Measurements from ENCODE around the gene ZNF10. TPM values are rescaled to one million over a fixed set of nuclear protein-coding genes. Genes with fewer than 3 reads are reported as not detected.

Gene ZNF10
- total and polyA plus RNA-seq, 2 donors (not counting 1 experiment from before 2014, with no cell fraction given) = 3.7 to 12.1 TPM

- peaks cover 5% of the 10 kb centered on the region for H3K36me3 ChIP-seq (ENCODE audit: control insufficient read depth, insufficient read depth, low read length)
- no peaks in the 10 kb centered on the region for H4K20me1 ChIP-seq (ENCODE audit: control insufficient read depth, extremely low read depth, insufficient read depth, low read length)
- peaks cover 19% of the 10 kb centered on the region for H3K9me3 ChIP-seq (ENCODE audit: control insufficient read depth, insufficient read depth, low read depth, low read length)
- no peak for DNase-seq (ENCODE audit: low read depth in 2 of 2)
- H3K27ac ChIP-seq (ENCODE audit: insufficient read depth, low read length) = no peak overlapping the region
- no peaks in the 10 kb centered on the region for H3K27me3 ChIP-seq (ENCODE audit: control insufficient read depth, insufficient read depth, low read length)
- H2AFZ ChIP-seq (ENCODE audit: low read length) = no peak overlapping the region
- no peak for TF ChIP-seq CTCF (conservative IDR thresholded peaks at IDR 0.05 in 1 of 2, IDR thresholded peaks at IDR 0.05 in 1 of 2; ENCODE audit: low read depth in 1 of 2, low read length in 2 of 2)
- TF ChIP-seq EZH2 (IDR thresholded peaks at IDR 0.05; ENCODE audit: low read length, missing control alignments) = no peak
- no peak overlapping the region for H3K4me3 ChIP-seq (replicated peaks in 1 of 4; ENCODE audit: control extremely low read depth in 1 of 4, insufficient read depth in 1 of 4, low read depth in 3 of 4, low read length in 4 of 4)
- H3K4me2 ChIP-seq (ENCODE audit: extremely low read depth, insufficient read depth, low read length) = no peak overlapping the region
- H3K4me1 ChIP-seq (ENCODE audit: control insufficient read depth, extremely low read depth, insufficient read depth, low read length) = no peaks in the 10 kb centered on the region
- H3K9ac ChIP-seq (ENCODE audit: insufficient read depth, low read length) = no peak overlapping the region
- H3K79me2 ChIP-seq (ENCODE audit: control insufficient read depth, insufficient read depth, low read length) = no peaks in the 10 kb centered on the region
Observed at GRCh38 chr12:133204264-133204603, 73.8 kb downstream of the ZNF10 start.

- peaks cover 19% of the 10 kb centered on the region for H3K9me3 ChIP-seq (ENCODE audit: control insufficient read depth, insufficient read depth, low read depth, low read length)
- H3K27me3 ChIP-seq (ENCODE audit: control insufficient read depth, insufficient read depth, low read length) = no peaks in the 10 kb centered on the region
- no peak overlapping the region for H3K9ac ChIP-seq (ENCODE audit: insufficient read depth, low read length)
- no peak overlapping the region for H3K4me3 ChIP-seq (replicated peaks in 1 of 4; ENCODE audit: control extremely low read depth in 1 of 4, insufficient read depth in 1 of 4, low read depth in 3 of 4, low read length in 4 of 4)
- no peak overlapping the region for H2AFZ ChIP-seq (ENCODE audit: low read length)
- TF ChIP-seq EZH2 (IDR thresholded peaks at IDR 0.05; ENCODE audit: low read length, missing control alignments) (no peak), CTCF (conservative IDR thresholded peaks at IDR 0.05 in 1 of 2, IDR thresholded peaks at IDR 0.05 in 1 of 2; ENCODE audit: low read depth in 1 of 2, low read length in 2 of 2) (no peak)
- H3K27ac ChIP-seq (ENCODE audit: insufficient read depth, low read length) = no peak overlapping the region
- no peaks in the 10 kb centered on the region for H4K20me1 ChIP-seq (ENCODE audit: control insufficient read depth, extremely low read depth, insufficient read depth, low read length)
- no peaks in the 10 kb centered on the region for H3K79me2 ChIP-seq (ENCODE audit: control insufficient read depth, insufficient read depth, low read length)
- H3K36me3 ChIP-seq (ENCODE audit: control insufficient read depth, insufficient read depth, low read length) = peaks cover 5% of the 10 kb centered on the region
- no peak overlapping the region for H3K4me2 ChIP-seq (ENCODE audit: extremely low read depth, insufficient read depth, low read length)
- H3K4me1 ChIP-seq (ENCODE audit: control insufficient read depth, extremely low read depth, insufficient read depth, low read length) = no peaks in the 10 kb centered on the region
- DNase-seq (ENCODE audit: low read depth in 2 of 2) = no peak
Observed at GRCh38 chr12:133206390-133206789, 76.0 kb downstream of the ZNF10 start.

Other genes with a start within 250 kb of the ZNF10 start
- 21.6 and 28.2 TPM in 2 replicates for gene CHFR, start 243.0 kb upstream of the ZNF10 start, total RNA-seq
- 19.1 and 24.3 TPM in 2 replicates for gene CHFR, start 243.0 kb upstream of the ZNF10 start, polyA plus RNA-seq
- gene ZNF605, start 174.3 kb upstream of the ZNF10 start, total RNA-seq = 9.2 and 15.2 TPM in 2 replicates
- gene ZNF605, start 174.3 kb upstream of the ZNF10 start, polyA plus RNA-seq = 6.4 and 9.7 TPM in 2 replicates
- 9.4 and 12.8 TPM in 2 replicates for gene ZNF26, start 144.3 kb upstream of the ZNF10 start, total RNA-seq
- gene ZNF26, start 144.3 kb upstream of the ZNF10 start, polyA plus RNA-seq = 3.7 and 4.9 TPM in 2 replicates
- 25.4 and 27.2 TPM in 2 replicates for gene ZNF84, start 93.1 kb upstream of the ZNF10 start, total RNA-seq
- 13.0 and 17.9 TPM in 2 replicates for gene ZNF84, start 93.1 kb upstream of the ZNF10 start, polyA plus RNA-seq
- 38.0 and 54.8 TPM in 2 replicates for gene ZNF140, start 49.7 kb upstream of the ZNF10 start, total RNA-seq
- gene ZNF140, start 49.7 kb upstream of the ZNF10 start, polyA plus RNA-seq = 15.6 and 17.4 TPM in 2 replicates
- gene ZNF891, start 353 bp upstream of the ZNF10 start, total RNA-seq = 1.0 and 1.2 TPM in 2 replicates
- gene ZNF891, start 353 bp upstream of the ZNF10 start, polyA plus RNA-seq = 0.27 and 0.52 TPM in 2 replicates
- 28.6 and 30.0 TPM in 2 replicates for gene ZNF268, start 50.9 kb downstream of the ZNF10 start, total RNA-seq
- gene ZNF268, start 50.9 kb downstream of the ZNF10 start, polyA plus RNA-seq = 11.6 and 12.3 TPM in 2 replicates
- not detected in 2 replicates for gene ANHX, start 105.2 kb downstream of the ZNF10 start, total RNA-seq
- gene ANHX, start 105.2 kb downstream of the ZNF10 start, polyA plus RNA-seq = not detected in 2 replicates

Data from fibroblast of lung (primary cell).